Mesenchymal stem cell (in vitro differentiated cells and primary cell): Measurements from ENCODE around the gene MYEOV.

Experiments
- DNase-seq: peaks from one replicate; pipeline ENCODE4 v3.0.0-alpha.2; 2013
- H2AFZ ChIP-seq: one replicate; pipeline ENCODE4 v1.6.1; 2013; ENCODE audit warnings: low read depth, mild to moderate bottlenecking, control low read depth, inconsistent platforms, low read length, moderate library complexity
- H2AK5ac ChIP-seq: 2 replicates; pipeline ENCODE4 v1.6.1; 2013; ENCODE audit warnings: low read length, moderate library complexity, mild to moderate bottlenecking, inconsistent platforms; ENCODE audit not compliant: severe bottlenecking
- H2BK120ac ChIP-seq: one replicate; pipeline ENCODE4 v1.6.1; 2013; ENCODE audit warnings: low read depth, mild to moderate bottlenecking, inconsistent platforms, low read length, moderate library complexity
- H2BK12ac ChIP-seq, 2 experiments: one replicate each; pipeline ENCODE4 v1.6.1; 2013; ENCODE audit warnings: inconsistent platforms in 2 of 2, low read length in 2 of 2, mild to moderate bottlenecking in 2 of 2, moderate library complexity in 2 of 2, control low read depth in 1 of 2
- H2BK15ac ChIP-seq: one replicate; pipeline ENCODE4 v1.6.1; 2013; ENCODE audit warnings: mild to moderate bottlenecking, low read depth, inconsistent platforms; ENCODE audit not compliant: poor library complexity, severe bottlenecking
- H2BK5ac ChIP-seq: 2 replicates; pipeline ENCODE4 v1.6.1; 2013; ENCODE audit warnings: low read depth, mild to moderate bottlenecking, low read length, control low read depth, inconsistent platforms; ENCODE audit not compliant: poor library complexity, severe bottlenecking
- H3K14ac ChIP-seq, 2 experiments: one replicate each; pipeline ENCODE4 v1.6.1; 2013; ENCODE audit warnings: inconsistent platforms in 2 of 2, low read length in 2 of 2, control low read depth in 1 of 2, mild to moderate bottlenecking in 1 of 2, moderate library complexity in 1 of 2
- H3K18ac ChIP-seq, 2 experiments: one replicate each; pipeline ENCODE4 v1.6.1; 2013; ENCODE audit warnings: inconsistent platforms in 2 of 2, low read length in 2 of 2, control low read depth in 1 of 2, low read depth in 1 of 2, mild to moderate bottlenecking in 1 of 2
- H3K23ac ChIP-seq, 2 experiments: one replicate each; pipeline ENCODE4 v1.6.1; 2013; ENCODE audit warnings: inconsistent platforms in 2 of 2, low read length in 2 of 2, mild to moderate bottlenecking in 2 of 2, moderate library complexity in 2 of 2, control low read depth in 1 of 2
- H3K27ac ChIP-seq: 2 replicates; pipeline ENCODE4 v1.5.1; 2013; ENCODE audit warnings: mild to moderate bottlenecking, moderate library complexity, low read length, control low read depth, inconsistent platforms; ENCODE audit not compliant: poor library complexity, severe bottlenecking
- H3K27me3 ChIP-seq, 2 experiments: 2 replicates each; pipeline versions ENCODE4 v1.6.1 to v1.7.0; 2013; ENCODE audit warnings: low read length in 2 of 2, mild to moderate bottlenecking in 2 of 2, moderate library complexity in 2 of 2, control low read depth in 1 of 2, inconsistent platforms in 1 of 2; ENCODE audit not compliant: control insufficient read depth in 1 of 2, insufficient read depth in 1 of 2
- H3K36me3 ChIP-seq, 2 experiments: 2 replicates each; pipeline versions ENCODE4 v1.6.1 to v1.7.0; 2013; ENCODE audit warnings: low read length in 2 of 2, control low read depth in 1 of 2, inconsistent platforms in 1 of 2, low read depth in 1 of 2, mild to moderate bottlenecking in 1 of 2; ENCODE audit not compliant: insufficient read depth in 2 of 2, control insufficient read depth in 1 of 2
- H3K4ac ChIP-seq, 2 experiments: one replicate each; pipeline ENCODE4 v1.6.1; 2013; ENCODE audit warnings: inconsistent platforms in 2 of 2, low read length in 2 of 2, mild to moderate bottlenecking in 2 of 2, moderate library complexity in 2 of 2, control low read depth in 1 of 2, low read depth in 1 of 2
- H3K4me1 ChIP-seq: 2 replicates; pipeline ENCODE4 v1.6.1; 2013; ENCODE audit warnings: low read depth, low read length, control low read depth; ENCODE audit not compliant: control insufficient read depth, insufficient read depth
- H3K4me2 ChIP-seq: 2 replicates; pipeline ENCODE4 v1.6.1; 2013; ENCODE audit warnings: low read length, mild to moderate bottlenecking, inconsistent platforms; ENCODE audit not compliant: poor library complexity, severe bottlenecking
- H3K4me3 ChIP-seq, 2 experiments: 2 replicates each; pipeline versions ENCODE4 v1.5.1 to v1.7.0; 2013; ENCODE audit warnings: low read length in 2 of 2, mild to moderate bottlenecking in 2 of 2, control low read depth in 1 of 2, low read depth in 1 of 2; ENCODE audit not compliant: insufficient read depth in 1 of 2
- H3K79me1 ChIP-seq: replicated peaks from 2 replicates; pipeline ENCODE4 v1.6.1; 2013; ENCODE audit warnings: mild to moderate bottlenecking, control low read depth, low read length, inconsistent platforms; ENCODE audit not compliant: poor library complexity, severe bottlenecking
- H3K9ac ChIP-seq: 2 replicates; pipeline ENCODE4 v1.7.0; 2013; ENCODE audit warnings: mild to moderate bottlenecking, low read length, moderate library complexity
- H3K9me3 ChIP-seq: 2 replicates; pipeline ENCODE4 v1.7.0; 2013; ENCODE audit warnings: mild to moderate bottlenecking, low read length; ENCODE audit not compliant: control insufficient read depth
- H4K8ac ChIP-seq: one replicate; pipeline ENCODE4 v1.6.1; 2013; ENCODE audit warnings: inconsistent platforms, mild to moderate bottlenecking, low read length, moderate library complexity
- H4K91ac ChIP-seq: one replicate; pipeline ENCODE4 v1.6.1; 2013; ENCODE audit warnings: mild to moderate bottlenecking, low read length, inconsistent platforms
- WGBS: methylation state at CpG from one replicate; pipeline ENCODE4 v1.1.7; 2013; ENCODE audit warnings: mixed read lengths; 5-methylcytosine and 5-hydroxymethylcytosine counted together

Gene MYEOV

DNA sequence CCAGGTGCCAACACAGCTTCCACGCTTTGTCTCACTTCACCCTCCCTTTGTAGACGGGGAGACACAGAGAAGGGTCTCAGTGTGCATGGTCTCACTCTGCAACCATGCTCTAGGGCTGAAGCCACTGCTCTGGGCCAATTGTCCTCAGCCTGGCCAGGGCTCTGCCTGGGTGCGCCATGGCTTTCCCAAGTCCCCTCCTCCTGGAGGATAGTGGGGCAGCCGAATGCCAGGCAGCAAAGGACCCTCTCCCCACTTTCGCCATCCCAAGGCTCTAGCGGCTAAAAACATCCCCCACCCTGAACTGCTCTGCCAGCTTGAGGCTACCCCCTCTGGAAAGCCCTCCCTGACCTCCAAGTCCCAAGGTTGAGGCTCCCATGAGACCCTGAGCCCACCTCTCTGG lies 20.4 kb upstream of the MYEOV start:
- Histone ChIP-seq H2AFZ (no peak overlapping the region), H3K14ac (no peak overlapping the region), H3K4me1 (peaks cover 18% of the 10 kb centered on the region), H3K79me1 (no peaks in the 10 kb centered on the region), H3K27ac (no peak overlapping the region), H2BK5ac (no peak overlapping the region), H3K23ac (no peak overlapping the region), H3K4me2 (no peak overlapping the region), H3K4me3 (no peak overlapping the region), H3K9ac (no peak overlapping the region), H3K18ac (no peak overlapping the region), H2AK5ac (no peak overlapping the region), H3K27me3 (peaks cover 74 to 87% of the 10 kb centered on the region in 2 experiments), H4K91ac (no peak overlapping the region), H3K36me3 (no peaks in the 10 kb centered on the region), H2BK12ac (no peak overlapping the region), H3K4ac (no peak overlapping the region), H2BK15ac (no peak overlapping the region), H2BK120ac (no peak overlapping the region), H4K8ac (no peak overlapping the region), H3K9me3 (no peaks in the 10 kb centered on the region)
- WGBS, result 91% methylated on average over 6 of the region's 6 CpGs
- no peak for DNase-seq

DNA sequence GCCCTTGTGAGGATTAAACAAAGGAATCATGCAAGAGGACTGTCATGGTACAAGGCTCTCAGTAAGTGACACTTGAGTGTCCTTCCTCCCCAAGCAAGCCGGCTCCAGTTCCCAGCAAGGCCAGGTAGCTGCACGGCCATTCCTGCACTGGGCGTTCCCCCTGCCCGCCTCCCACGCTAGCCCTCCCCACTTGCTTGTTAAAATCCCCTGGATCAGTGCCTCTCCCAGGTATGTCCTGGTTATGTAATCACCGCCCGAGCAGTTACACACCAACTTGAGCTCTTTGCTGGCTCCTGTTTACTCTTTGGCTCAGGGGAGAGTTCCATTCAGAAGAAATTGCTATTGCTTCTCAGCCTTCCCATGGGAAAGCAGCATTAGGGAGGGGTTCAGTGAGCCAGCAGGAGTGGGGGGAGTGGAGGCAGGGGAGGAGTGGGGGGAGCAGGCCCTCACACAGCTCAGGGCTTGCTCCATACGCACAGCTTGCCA lies 19.4 kb upstream of the MYEOV start:
- H2BK15ac ChIP-seq, result no peak overlapping the region
- H4K91ac ChIP-seq, result no peak overlapping the region
- no peak overlapping the region for H3K9ac ChIP-seq
- no peaks in the 10 kb centered on the region for H3K9me3 ChIP-seq
- H3K4me2 ChIP-seq, result no peak overlapping the region
- H3K18ac ChIP-seq, result no peak overlapping the region
- H3K4me3 ChIP-seq, result no peak overlapping the region
- no peak overlapping the region for H2BK12ac ChIP-seq
- no peak overlapping the region for H2BK5ac ChIP-seq
- H3K27ac ChIP-seq, result no peak overlapping the region
- H2AFZ ChIP-seq, result no peak overlapping the region
- no peak overlapping the region for H3K14ac ChIP-seq
- peaks cover 18% of the 10 kb centered on the region for H3K4me1 ChIP-seq
- no peak overlapping the region for H3K4ac ChIP-seq
- no peak for DNase-seq
- H2AK5ac ChIP-seq, result no peak overlapping the region
- H3K79me1 ChIP-seq, result no peaks in the 10 kb centered on the region
- H3K23ac ChIP-seq, result no peak overlapping the region
- no peak overlapping the region for H2BK120ac ChIP-seq
- H3K36me3 ChIP-seq, result no peaks in the 10 kb centered on the region
- H4K8ac ChIP-seq, result no peak overlapping the region
- WGBS, result 79% methylated on average over 7 of the region's 8 CpGs
- H3K27me3 ChIP-seq, result peaks cover 77 to 87% of the 10 kb centered on the region in 2 experiments

GRCh38 chr11:69275178-69275577 lies 18.8 kb upstream of the MYEOV start:
- H2AFZ ChIP-seq, result no peak overlapping the region
- no peak overlapping the region for H3K18ac ChIP-seq
- H2BK5ac ChIP-seq, result no peak overlapping the region
- H4K8ac ChIP-seq, result no peak overlapping the region
- DNase-seq, result no peak
- no peak overlapping the region for H2BK15ac ChIP-seq
- H4K91ac ChIP-seq, result no peak overlapping the region
- no peak overlapping the region for H3K23ac ChIP-seq
- peaks cover 22% of the 10 kb centered on the region for H3K4me1 ChIP-seq
- H3K4me2 ChIP-seq, result no peak overlapping the region
- no peak overlapping the region for H3K14ac ChIP-seq
- H3K27ac ChIP-seq, result no peak overlapping the region
- no peak overlapping the region for H2BK12ac ChIP-seq
- peaks cover 76 to 83% of the 10 kb centered on the region in 2 experiments for H3K27me3 ChIP-seq
- no peaks in the 10 kb centered on the region for H3K36me3 ChIP-seq
- H2AK5ac ChIP-seq, result no peak overlapping the region
- H3K79me1 ChIP-seq, result no peaks in the 10 kb centered on the region
- H3K4me3 ChIP-seq, result no peak overlapping the region
- H3K9ac ChIP-seq, result no peak overlapping the region
- H3K4ac ChIP-seq, result no peak overlapping the region
- H2BK120ac ChIP-seq, result no peak overlapping the region
- H3K9me3 ChIP-seq, result no peaks in the 10 kb centered on the region

GRCh38 chr11:69276165-69276564 lies 17.8 kb upstream of the MYEOV start:
- WGBS, result 88% methylated on average over 3 of the region's 3 CpGs
- no peak overlapping the region for H3K23ac ChIP-seq

More at GRCh38 chr11:69276165-69276564, 17.8 kb upstream of the MYEOV start:
- Histone ChIP-seq H2BK12ac (no peak overlapping the region), H3K9me3 (no peaks in the 10 kb centered on the region), H3K9ac (no peak overlapping the region), H2BK15ac (no peak overlapping the region), H3K4me2 (no peak overlapping the region), H2AK5ac (no peak overlapping the region), H3K4me3 (no peak overlapping the region), H3K14ac (no peak overlapping the region), H3K27ac (no peak overlapping the region), H2AFZ (no peak overlapping the region), H3K36me3 (no peaks in the 10 kb centered on the region), H3K4ac (no peak overlapping the region), H3K27me3 (peaks cover 76 to 81% of the 10 kb centered on the region in 2 experiments), H3K79me1 (no peaks in the 10 kb centered on the region), H3K18ac (no peak overlapping the region), H2BK120ac (no peak overlapping the region), H4K91ac (no peak overlapping the region), H3K4me1 (peaks cover 21% of the 10 kb centered on the region), H2BK5ac (no peak overlapping the region), H4K8ac (no peak overlapping the region)
- DNase-seq, result no peak
